GM18870 (cell line): Measurements from ENCODE around the gene PPFIA1.
"Not testable (repeated sequence)": the region's sequence is repeated elsewhere in the genome, so short reads cannot be mapped to it uniquely, and the experiment has no call there.

Experiments
- ATAC-seq: cut with Tn5 transposase; IDR thresholded peaks from one replicate; pipeline ENCODE4 v1.9.1; 2021; ENCODE audit warnings: moderate library complexity; ENCODE audit not compliant: unreplicated experiment

The PPFIA1 gene

DNA sequence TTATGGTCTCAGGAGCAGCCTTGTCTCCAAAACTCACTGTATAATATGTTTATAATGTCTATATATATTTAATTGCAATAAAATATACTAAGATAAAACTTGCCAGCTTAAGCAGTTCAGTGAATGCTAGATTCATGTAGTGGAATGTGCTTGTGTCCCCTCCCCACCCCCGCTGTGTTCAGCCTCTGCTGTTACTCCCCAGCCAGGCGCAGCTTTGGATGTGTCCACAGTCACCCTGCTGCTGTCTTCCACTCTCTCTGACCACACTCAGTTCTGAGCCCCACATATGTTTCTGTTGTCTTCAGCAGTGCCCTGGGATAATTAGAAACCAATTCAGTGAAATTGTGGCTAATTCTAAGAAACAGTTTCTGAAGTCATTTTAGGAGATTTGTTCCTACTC lies 52.2 kb downstream of the PPFIA1 start:
- no peak for ATAC-seq

DNA sequence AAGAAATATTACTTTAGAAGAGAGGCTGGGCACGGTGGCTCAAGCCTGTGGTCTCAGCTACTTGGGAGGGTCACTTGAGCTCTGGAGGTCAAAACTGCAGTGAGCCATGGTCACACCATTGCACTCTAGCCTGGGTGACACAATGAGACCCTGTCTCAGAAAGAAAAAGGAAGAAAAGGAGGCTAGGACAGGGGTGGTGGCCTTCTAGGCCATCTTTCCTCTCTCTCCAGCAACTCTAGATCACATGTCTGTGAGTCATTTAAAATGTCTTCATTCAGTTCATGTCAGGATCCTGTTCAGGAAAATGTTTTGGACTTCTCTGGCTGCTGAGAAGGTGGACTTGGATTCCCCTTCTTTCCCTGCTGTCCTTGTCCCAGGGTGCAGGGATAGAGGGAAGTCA lies 53.3 kb downstream of the PPFIA1 start:
- ATAC-seq = no peak

DNA sequence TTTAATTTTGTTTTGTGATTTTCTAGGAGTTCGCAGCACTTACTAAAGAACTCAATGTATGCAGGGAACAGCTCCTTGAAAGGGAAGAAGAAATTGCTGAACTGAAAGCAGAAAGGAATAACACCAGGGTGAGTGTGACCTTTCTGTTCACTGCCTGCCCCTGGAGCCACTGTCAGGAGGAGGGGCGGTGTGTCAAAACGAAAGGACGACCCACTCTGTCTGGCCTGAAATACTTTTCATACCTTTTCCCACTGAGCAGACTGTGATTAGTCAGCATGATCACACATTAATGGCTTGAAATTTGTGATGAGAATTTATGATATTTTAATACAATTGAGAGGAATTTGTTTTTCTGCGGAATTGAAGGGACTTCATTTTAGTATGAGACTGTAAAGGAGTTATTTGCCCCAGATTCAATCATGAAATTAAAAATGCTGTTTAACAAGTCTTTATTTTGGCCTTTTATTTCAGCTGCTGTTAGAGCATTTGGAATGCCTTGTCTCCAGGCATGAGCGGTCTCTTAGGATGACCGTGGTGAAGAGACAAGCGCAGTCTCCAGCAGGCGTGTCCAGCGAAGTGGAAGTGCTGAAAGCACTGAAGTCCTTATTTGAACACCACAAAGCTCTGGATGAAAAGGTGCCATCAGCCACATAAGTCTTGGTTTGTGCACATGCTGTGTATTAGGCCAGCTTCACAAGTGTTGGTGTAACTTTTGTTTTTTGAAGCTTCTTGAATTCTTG lies 54.1 kb downstream of the PPFIA1 start:
- ATAC-seq = no peak

DNA sequence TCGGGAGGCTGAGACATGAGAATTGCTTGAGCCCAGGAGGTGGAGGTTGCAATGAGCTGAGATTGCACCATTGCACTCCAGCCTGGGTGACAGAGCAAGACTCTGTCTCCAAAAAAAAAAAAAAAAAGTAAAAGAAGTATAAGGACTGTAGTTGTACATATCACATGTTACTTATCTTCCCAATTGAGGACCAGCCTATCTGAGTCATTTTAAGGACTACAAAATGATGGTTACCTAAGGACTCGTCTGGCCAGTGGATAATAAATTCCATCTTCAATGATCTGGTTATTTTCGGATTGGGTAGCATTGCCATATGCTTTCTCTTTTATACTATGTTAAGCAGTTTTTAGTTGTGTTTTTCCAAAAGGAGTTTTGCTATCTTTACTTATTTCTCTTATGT lies 55.3 kb downstream of the PPFIA1 start:
- ATAC-seq = no peak

DNA sequence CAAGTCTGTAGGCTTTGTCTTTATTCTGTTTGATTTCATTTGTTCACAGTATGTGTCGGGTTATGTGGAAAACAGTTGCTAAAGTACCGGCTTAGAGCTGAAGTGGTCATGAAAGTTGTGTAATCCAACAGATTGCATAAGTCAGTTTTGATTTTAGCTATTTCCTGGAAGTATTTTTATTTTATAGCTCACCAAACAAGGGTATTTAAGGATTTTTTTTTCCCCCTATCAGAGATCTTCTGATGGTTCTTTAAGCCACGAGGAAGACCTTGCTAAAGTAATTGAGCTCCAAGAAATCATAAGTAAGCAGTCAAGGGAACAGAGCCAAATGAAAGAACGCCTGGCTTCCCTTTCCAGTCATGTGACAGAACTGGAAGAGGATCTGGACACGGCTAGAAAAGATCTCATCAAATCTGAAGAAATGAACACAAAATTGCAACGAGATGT lies 55.9 kb downstream of the PPFIA1 start:
- ATAC-seq = no peak

DNA sequence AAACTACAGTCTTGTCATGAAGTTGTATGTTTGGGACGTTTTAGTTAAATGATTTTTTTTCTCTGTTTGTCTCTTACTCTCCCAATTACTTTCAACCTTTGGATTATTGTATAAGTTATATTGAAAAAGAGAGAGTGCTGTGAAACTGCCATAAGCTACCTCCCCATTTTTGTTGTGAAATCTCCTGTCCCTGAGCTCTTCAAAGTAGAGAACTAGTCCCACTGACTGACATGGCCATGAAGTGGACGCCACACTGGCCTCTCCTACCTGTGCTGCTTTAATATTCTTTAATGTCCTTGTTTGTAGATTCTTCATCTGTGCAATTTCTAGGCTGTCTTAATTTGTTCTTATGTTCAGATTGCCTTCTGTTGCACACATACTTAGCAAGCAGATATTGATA lies 56.3 kb downstream of the PPFIA1 start:
- ATAC-seq = no peak

DNA sequence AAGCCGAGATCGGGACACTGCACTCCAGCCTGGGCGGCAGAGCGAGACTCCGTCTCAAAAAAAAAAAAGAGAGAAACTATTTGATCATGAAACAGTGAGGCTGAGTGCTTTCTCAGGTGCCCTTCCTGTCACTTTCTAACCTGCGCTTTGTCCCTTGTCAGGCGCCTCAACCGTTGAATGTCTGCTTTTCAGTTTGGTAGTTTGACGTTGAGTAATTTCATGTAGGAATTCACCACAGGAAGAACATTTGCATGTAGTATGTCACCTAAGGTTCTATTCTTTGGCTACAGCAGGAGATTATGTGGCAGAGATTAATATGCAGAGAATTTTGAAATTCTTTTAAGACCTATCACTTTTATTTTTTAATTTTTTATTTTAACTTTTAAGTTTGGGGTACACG lies 57.2 kb downstream of the PPFIA1 start:
- no peak for ATAC-seq

DNA sequence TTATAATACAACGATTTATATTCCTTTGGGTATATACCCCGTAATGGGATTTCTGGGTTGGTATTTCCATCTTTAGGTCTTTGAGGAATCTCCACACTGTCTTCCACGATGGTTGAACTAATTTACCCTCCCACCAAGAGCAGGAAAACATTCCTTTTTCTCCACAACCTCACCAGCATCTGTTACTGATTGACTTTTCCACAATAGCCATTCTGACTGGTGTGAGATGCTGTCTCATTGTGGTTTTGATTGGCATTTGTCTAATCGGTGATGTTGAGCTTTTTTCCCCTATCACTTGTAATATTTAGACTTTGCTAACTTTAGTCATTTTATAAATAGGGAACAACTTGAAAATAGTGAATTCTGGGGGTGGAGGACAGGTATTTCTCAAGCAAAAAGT lies 58.1 kb downstream of the PPFIA1 start:
- no peak for ATAC-seq

DNA sequence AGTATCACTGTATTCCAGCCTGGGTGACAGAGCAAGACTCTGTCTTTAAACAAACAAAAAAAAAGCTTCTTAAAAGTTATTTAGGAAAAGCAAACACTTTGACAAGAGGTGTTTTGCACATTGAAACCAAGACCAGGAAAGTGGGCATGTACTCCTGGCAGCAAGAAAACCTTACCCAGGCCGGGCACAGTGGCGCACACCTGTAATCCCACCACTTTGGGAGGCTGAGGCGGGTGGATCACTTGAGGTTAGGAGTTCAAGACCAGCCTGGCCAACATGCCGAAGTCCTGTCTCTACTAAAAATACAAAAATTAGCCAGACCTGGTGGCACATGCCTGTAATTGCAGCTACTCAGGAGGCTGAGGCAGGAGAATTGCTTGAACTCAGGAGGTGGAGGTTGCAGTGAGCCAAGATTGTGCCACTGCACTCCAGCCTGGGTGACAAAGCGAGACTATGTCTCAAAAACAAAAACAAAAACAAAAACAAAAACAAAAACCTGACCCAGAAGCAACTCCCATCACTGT lies 60.9 kb downstream of the PPFIA1 start:
- ATAC-seq = not testable (repeated sequence)

DNA sequence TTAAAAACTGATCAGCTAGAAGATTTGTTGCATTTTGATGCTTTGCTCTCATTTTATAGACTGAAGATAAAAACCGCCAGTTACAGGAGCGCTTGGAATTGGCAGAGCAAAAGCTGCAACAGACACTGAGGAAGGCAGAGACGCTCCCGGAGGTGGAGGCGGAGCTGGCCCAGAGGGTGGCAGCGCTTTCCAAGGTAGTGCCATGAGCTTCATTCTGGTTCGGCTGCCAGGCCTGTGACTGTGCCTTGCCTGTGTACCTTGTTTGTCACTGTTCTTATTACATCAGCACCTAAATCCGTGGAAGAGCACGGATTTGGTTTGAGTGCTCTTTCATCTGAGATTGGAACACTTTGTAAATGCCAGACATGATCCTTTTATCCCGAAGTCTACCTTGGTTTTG lies 61.4 kb downstream of the PPFIA1 start:
- ATAC-seq = no peak

DNA sequence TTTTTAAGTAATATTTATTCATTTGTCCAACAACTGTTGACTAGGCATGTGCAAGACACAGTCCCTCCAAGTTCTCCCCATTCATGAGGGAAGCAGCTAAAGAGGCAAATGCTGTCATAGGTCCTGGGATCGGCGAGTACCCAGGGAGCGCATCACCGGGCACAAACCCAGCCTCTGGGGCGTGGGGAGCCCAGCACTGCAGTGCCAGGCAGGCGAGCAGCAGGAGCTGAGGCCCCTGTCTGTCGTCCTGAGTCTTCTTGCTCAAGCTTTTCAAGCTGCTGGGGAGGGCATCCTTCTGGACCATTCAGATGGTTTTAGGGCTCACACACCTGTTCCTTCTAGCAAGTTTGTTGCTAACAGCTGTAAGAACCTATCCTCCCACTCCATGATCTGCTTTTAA lies 62.1 kb downstream of the PPFIA1 start:
- ATAC-seq = no peak

DNA sequence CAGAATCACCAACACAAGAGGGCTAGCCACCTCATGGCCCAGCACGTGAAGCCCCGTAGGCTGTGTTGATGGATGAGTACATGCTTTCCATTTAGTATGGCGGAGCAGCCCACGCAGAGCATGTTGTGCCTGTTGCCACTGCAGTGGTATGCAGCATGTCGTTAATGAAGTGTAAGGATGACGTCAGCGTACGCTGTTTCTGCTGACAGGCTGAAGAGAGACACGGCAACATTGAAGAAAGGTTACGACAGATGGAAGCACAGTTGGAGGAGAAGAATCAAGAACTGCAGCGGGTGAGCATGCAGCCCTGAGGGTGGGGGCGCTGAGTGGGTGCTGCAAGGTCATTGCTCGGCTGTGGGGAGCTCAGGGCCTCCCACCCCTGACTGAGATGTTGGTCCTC lies 62.8 kb downstream of the PPFIA1 start:
- ATAC-seq = no peak

DNA sequence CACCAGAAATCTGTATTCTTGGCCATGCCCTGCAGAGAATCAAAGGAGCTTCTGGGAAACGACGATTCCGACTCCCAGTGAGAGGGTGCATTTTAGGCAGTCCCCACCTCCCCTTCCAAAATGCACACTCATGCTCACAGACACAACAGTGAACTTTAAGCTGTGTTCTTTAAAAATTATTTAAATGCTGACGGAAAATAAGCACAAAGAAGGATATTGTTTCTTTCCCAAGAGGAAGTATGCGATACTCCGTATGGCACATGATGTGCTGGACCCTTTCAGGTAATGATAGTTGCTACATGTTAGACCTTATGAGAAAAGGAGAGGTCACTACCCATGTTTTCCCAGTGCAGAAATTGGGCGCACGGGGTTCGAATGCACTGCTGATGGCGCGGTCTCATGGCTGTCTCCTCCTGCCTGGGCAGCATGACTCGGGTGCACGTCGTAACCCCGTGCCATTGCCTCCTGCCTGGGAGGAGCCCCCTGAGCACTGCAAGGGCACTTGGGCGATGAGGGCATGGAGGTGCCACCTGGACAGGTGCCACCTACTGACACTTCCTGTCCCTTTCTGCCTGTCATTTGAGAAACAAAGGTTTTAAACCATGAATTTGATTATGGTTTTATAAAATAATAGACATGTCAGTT lies 64.0 kb downstream of the PPFIA1 start:
- no peak for ATAC-seq

DNA sequence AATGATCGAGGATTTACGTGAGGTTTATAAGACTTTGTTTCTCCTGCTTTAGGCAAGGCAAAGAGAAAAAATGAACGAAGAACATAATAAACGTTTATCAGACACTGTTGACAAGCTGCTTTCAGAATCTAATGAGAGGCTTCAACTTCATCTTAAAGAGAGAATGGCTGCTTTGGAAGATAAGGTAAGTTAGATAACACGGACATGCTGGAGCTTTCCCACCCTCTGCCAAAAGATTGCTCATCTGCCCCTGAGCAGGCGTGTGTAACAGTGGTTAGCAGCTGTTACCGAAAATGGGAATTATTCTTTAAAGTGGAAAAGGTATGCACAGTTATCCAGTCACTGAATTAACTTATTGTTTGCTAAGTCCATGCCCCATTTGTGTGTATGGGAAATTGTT lies 65.0 kb downstream of the PPFIA1 start:
- no peak for ATAC-seq

DNA sequence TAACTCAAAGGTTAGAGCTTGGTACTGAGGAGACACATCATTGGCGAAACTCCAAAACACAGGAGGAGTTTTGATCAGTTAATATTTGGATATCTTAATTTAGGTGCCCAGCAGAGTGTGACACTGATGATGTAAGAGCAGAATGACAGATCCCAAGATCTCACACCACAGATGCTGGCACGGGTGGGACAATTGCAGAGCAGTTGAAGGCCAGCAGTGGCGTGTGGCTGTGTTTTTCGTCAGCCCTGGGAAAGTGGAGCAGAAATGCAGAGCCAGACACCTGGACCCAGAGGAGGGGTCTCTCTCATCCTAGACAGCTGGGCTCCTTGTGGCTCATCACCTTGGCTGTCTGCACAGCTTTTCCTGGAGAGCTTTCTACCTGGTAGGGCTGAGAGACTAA lies 68.1 kb downstream of the PPFIA1 start:
- no peak for ATAC-seq

DNA sequence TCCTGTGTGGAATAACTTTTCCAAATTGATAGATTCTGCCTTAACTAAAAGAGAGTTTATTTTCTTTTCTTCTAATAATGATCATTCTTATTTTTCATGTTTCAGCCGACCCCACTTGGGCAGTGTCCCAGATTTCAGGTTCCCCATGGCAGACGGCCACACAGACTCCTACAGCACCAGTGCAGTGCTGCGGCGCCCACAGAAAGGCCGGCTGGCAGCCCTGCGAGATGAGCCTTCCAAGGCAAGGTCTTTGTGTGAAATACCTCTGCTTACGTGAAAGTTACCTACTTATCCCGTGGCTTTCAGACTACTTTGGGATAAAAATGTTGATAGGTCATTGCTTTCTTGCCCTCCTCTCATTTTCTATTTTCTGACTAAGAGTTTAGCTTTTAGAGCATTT lies 68.6 kb downstream of the PPFIA1 start:
- no peak for ATAC-seq

DNA sequence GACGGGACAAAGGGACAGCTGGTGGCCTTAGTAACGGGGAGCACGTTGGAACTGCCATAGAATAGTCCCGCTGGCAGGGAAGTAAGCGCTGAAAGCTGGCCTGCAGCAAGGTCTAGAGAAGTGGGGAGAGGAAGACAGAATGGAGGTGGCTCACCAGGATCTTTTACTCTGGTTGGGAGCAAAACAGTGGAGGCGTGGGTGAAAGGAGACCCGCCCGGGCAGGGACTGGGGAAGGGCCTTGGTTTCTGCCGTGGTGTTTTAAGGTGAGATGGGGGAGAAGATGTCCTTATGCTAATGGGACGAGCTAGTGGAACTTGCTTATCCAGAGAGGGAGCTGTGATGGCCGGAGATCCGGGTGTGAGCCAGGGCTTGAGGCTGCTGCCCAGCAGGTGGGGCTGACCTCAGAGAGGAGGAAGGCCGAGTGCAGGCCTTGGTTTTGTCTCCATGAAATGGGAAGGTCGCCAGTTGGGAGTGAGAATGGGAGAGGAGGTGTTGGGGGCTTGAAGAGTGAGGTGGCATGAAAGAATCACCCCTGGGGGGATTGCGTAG lies 71.5 kb downstream of the PPFIA1 start:
- no peak for ATAC-seq

DNA sequence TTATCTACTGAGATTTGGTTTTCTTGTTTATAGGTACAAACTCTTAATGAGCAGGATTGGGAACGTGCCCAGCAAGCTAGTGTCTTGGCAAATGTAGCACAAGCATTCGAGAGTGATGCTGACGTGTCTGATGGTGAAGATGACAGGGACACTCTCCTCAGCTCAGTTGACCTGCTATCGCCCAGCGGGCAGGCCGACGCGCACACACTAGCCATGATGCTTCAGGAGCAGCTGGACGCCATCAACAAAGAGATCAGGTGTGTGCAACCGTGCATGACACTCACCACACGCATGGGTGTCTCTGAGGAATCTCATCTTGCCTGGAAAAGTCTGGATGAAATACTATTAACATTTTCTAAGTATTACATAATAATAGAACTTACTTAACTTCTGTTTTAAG lies 73.1 kb downstream of the PPFIA1 start:
- ATAC-seq = no peak

DNA sequence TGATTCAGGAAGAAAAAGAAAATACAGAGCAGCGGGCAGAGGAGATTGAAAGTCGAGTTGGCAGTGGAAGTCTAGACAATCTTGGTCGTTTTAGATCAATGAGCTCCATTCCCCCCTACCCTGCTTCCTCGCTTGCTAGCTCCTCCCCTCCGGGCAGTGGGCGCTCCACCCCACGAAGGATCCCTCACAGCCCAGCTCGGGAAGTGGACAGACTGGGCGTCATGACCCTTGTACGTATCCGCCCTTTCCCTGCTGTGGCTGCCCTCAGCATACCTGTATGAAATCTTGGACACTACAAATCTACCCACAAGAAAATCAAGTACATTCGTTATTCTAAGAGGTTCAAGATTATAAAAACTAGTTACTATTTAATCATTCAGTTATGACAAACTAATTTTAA lies 77.7 kb downstream of the PPFIA1 start:
- no peak for ATAC-seq

DNA sequence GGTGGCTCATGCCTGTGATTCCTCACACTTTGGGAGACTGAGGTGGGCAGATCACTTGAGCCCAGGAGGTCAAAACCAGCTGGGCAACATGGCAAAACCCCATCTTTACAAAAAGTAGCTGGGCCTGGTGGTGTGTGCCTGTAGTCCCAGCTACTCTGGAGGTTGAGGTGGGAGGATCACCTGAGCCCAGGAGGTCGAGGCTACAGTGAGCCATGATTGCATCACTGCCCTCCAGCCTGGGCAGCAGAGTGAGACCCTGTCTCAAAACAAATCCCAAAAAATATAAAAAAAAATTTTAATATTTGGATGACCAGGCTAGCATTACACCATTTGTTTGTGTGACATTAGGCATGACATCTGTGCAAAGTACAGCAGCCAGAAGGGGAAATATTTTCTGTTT lies 78.1 kb downstream of the PPFIA1 start:
- ATAC-seq = no peak

DNA sequence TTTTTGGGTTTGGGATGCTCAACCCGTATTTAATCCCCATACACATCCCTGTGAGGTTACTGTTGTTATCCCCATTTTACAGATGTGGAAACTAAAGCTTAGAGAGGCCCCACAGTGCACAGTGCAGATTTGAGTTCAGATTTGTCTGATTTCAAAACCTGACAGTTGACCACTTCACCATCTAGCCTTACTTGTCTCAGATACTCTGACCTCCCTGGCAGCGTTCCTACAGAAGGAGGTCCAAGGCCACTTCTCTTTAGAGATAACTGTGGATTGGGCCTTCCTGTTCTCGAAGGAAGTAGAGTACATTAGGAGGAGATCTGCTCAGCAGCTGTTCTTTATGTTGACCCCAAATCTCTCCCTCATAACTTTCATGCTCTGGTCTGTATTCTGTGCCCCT lies 81.2 kb downstream of the PPFIA1 start:
- ATAC-seq = no peak

DNA sequence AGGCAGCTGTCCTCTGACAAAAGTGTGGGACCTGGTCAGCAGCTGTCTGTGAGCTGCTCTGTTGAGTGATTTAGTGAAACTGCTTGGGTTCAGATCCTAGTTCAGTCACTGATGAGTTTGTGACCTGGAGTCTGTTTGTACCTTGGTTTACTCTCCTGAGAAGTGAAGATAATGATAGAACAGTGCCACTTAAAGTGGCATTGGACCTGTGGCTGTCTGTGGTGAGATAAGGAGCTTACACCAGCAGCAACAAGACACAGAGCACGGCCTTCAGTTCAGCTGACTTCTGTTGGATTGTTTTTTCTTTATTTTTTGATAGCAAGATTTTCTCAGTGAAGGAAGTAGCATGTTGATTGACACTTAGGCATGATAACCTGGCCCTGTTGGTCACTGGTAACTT lies 81.6 kb downstream of the PPFIA1 start:
- no peak for ATAC-seq
